NCI-H510A (cell line): Measurements from ENCODE around the gene NSUN2.

Experiments used
- DNase-seq: peaks from one replicate; lab custom pipeline; 2025; lab: John Stamatoyannopoulos, UW

Gene NSUN2

DNA sequence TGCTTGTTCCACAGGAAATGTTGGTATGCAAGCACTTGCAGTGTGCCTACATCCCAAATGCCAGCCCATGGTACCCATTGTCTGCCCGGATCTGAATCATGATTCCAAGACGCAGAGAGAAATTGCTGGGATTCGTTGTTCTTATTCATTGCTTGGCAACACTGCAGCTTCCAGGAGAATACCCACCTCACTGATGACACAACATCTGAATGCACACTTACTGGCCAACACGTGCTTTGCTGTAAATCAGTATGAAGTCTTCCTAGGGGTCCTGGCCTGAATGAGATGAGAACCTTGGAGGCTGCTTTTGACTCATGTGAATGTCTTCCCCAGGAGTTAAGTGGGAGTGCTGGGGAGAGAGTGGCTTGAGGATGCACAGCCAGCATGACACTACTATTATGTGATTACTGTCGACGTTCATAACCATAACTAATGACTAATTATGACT is 12.0 kb upstream of the NSUN2 start:
- DNase-seq: no peak

DNA sequence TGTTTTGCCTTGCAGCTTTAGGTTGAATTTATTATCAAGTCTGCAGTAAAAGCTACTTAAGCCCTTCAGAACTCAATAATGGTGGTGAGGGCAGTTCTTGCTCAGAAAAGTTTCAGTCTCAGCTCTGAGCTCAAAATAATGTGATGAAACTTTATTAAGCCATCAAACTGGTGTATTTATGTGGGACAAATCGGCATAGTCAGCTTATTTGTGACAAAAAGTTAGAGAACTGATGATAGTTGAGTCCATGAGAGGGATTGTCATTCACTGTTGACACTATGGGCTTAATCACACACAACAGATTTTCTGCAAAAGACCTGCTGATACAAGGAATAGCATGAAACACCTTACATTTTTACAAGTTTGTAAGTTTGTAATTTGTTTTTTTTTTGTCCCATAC is 9.8 kb upstream of the NSUN2 start:
- DNase-seq: no peak

DNA sequence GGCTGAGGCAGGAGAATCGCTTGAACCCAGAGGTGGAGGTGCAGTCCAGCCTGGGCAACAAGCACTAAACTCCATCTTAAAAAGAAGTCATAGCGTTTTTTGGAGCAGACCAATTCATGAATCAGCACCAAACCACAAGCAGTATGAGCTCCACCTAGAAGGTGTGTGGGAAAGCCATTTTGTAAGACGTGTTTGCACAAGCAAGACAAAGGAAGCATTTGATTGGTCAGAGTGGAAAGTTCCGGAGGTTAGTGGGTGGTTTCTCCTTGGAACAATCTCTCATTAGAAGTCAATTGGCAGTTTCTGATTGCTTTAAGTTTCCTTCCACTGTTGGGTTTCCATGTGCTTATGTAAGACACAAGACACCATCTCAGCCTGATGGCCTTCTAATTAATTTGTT is 5.4 kb upstream of the NSUN2 start:
- DNase-seq: no peak

DNA sequence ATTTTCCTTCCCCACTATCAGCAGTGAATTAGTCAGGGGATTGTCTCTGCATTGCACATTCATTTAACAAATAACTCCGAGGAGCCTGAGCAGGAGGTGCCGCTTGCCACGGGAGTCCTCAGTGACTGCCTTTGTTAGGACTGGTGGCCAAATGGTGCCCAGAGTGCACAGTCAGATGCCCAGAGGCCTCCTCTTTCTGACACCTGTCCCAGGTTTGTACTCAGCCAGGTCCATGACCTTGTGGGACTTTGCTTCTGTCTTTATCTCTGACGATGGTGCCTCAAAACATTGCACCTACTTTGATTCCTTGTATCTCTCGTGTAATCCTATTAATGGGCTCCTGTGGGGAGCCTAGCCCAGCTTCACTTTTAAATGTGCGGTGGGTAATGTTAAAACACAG is 4.7 kb upstream of the NSUN2 start:
- DNase-seq: no peak

DNA sequence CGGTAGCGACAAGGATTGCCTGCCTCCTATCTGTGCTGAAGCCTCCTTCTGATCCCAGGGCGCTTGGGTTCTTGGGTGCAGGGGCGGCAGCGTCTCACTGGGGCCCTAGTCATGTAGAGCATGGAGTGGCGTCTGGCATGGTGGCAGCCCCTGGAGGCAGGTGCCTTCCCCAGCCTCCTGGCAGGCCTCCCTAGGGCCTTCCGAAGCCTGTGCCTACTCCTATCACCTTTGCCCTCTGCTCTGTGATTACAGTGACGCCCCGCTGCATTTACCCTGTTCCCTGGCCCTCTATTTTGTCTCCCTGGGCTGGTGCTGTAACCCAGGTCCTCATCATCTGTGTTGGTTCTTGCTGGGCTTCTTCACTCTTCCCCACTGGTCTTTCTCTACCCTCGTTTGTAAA is 4.2 kb upstream of the NSUN2 start:
- DNase-seq: no peak

DNA sequence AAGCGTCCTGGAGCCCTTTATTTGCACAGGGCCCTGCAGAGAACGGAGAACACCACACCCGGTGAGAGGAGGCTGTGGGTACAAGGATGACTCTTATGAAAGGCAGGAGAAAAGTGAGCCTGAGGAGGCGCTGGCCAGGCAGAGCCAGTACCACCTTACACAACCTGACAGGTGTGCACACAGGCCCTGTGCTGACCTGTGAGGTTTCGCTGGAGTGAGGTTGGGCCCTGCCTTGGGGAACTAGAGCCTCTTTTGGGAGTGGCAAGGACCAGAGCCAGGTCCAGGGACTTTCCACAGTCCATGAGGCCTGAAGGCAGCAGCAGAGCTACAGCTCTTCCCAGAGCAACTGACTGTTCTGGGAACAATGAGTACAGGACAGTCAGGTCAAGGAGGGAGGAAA is 3.4 kb upstream of the NSUN2 start:
- peak; percentile 74 for DNase-seq

DNA sequence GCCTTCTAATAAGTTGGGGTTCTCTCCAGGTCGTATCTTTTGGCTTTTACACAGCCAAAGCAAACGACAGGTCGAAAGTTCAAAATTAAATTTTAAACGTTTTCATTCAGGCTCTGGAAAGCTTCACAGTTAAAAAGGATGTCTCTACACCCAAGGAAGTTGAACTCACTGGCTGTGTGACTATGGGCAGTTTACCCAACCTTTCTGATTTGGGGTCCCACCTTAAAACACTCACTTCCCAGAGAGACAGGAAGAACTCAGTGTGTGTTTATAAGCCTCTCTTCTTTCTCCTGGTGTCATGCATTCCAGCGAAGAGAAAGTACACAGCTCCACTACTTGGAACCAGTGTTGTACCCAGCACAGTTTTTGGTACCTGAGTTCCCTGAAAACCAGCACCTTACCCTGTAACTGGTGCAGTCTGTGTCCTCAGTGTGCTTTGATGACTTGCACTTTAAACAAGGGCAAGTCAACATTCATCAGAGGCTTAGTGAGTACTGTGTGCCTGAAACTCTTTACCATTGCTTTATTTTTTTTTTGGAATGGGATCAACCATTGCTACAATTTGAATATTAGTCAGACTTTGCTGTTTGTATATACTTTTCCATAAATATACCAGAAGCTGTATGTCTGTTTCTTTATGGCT is 2.1 kb upstream of the NSUN2 start:
- no peak for DNase-seq

DNA sequence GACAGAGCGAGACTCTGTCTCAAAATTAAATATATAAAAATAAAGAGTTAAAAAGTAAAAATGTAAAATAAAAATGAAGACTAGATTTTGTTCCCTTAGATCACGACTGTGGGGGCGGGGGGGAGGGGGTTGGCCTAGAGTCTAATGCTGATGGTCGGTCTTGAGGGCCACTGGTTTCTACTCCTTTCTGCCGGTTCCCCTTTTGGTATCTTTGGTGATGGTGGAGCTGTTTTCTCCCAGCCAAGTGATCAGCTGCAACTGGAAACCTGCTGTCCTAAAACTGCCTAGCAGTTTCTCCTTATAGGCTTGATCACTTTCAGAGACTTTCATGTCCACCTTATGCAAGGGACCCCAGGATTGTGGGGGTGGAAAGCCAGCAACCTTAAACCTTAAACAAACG is 1.5 kb upstream of the NSUN2 start:
- no peak for DNase-seq

DNA sequence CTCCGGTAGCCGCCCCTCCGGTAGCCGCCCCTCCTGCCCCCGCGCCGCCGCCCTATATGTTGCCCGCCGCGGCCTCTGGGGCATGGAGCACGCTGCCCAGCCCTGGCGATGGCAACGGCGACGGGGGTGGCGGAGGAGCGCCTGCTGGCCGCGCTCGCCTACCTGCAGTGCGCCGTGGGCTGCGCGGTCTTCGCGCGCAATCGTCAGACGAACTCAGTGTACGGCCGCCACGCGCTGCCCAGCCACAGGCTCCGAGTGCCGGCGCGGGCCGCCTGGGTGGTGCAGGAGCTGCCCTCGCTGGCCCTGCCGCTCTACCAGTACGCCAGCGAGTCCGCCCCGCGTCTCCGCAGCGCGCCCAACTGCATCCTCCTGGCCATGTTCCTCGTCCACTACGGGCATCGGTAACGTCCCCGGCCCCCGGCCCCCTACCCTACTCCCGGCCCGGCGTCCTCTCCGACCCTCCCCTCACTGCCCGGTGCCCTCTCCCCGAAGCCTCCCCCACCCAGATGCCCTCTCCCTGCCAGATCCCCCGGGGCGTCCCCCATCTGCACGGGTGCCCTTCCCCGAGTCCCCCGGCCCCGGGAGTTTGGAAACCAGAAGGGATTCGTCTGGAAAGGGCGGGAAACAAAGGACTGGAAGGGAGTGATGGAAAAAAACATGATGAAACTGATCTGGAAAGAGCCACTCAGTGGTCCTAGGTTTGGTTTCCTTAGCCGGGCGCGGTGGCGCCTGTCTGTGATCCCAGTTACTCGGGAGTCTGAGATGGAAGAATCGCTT is 813 bp upstream of the NSUN2 start:
- no peak for DNase-seq

DNA sequence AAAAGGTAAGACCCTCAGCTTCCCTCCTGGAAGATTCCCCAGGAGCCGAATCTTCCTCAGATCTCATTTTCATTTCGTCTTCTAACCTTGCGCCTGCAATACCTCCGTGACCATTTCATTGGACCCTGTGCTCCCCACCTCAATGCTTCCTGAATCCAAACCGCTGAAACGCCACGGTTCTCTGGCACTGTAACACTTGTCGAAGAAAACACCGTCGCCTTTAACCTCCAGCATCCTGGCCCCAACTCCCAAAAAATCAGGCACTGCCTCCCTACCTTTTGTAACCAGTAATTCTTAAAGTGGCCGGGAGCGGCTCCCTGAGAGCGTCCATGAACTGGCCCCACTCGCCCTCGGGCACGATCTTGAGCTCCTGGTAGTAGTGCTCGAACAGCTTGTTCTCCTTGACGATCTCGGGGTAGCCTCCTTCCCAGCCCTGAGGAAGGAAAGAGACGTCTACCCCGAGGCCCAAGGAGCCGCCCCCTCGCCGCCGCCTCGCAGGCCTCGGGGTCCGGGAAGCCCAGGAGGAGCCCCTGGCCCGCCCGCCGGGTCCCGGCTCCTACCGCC is 438 bp downstream of the NSUN2 start:
- DNase-seq: no peak

DNA sequence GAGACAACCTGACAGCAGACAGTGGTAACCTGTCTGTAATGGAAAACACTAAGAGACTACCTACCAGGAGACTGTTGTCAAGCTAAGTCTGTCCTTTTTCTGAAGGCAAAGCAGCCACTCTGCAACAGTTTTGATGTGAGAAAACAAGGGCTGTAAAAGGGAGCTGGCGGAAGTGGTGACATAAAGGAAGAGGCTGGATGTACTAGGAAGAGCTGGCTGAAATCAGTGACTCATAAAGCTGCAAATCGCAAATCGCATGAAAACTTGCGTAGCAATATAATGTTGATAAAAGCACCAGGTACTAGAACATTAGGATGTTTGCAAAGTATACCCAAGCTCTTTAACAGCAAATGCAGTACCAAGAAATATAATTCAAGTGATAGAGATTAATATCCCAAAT is 1.4 kb downstream of the NSUN2 start:
- DNase-seq: no peak

DNA sequence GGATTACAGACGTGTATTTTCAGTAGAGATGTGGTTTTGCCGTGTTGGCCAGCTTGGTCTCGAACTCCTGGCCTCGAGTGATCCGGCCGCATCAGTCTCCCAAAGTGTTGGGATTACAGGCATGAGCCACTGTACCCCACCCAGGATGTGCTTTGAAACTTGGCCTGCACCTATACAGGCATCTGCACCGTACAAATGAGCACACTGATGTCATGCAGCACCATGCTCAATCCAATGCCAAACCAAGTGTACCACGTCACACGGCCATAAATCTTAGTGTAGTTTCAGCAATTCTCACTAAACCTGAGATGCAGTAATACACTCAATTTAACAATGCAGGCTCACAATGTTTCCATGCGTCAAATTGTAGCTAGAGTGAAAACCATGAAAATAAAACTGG is 6.3 kb downstream of the NSUN2 start:
- DNase-seq: no peak

DNA sequence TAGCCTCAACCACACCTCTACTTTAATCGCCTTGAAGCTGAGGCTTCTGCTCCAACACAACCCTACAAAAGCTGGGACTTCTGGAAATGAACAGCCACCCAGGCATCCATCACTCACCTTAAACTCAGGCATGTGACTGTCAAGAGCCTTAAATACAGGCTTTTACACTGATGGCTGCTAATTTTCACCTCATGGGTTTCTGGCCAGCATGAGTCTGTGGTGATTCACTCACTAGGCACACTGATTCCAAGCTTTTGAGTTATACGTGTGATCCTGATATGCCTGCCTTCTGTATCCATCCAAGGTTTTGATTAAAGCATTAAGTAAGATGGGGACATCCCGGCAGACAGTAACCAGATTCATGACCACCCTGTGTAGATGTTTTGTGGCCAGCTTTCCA is 8.9 kb downstream of the NSUN2 start:
- no peak for DNase-seq

DNA sequence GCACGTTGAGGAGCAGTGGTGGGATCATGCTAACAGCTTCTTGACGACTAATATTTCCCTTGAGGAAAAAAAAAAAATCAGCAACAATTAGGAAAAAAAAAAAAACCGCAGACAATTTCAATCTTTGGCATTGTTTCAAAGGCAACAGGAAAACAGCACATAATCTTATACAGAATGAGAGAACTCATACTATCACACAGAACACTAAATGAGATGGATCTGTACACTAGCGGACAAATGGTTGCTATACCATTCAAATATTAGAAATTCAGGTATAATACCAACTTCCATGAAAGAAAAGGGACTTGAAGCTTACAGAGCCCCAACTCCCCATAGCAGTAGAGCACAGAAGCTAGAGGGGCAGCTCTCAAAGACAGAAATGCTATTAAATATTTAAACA is 9.6 kb downstream of the NSUN2 start:
- DNase-seq: no peak

DNA sequence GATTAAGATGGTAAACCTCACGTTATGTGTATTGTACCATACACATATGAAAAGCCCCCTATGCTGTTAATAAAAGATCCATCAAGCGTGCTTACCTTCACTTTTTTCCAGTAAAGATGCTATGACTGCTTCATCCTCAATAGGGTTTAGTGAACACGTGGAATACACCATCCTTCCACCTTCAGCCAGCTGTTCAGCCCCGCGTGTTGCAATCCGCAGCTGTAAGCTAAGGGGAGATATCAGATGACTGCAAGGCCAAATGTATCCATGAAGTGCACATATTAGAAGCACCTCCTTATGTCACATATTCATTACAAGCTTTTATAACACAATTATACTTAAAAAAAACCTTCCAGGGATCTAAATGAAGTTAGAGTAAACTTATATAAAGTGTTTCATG is 16.2 kb downstream of the NSUN2 start:
- DNase-seq: no peak

DNA sequence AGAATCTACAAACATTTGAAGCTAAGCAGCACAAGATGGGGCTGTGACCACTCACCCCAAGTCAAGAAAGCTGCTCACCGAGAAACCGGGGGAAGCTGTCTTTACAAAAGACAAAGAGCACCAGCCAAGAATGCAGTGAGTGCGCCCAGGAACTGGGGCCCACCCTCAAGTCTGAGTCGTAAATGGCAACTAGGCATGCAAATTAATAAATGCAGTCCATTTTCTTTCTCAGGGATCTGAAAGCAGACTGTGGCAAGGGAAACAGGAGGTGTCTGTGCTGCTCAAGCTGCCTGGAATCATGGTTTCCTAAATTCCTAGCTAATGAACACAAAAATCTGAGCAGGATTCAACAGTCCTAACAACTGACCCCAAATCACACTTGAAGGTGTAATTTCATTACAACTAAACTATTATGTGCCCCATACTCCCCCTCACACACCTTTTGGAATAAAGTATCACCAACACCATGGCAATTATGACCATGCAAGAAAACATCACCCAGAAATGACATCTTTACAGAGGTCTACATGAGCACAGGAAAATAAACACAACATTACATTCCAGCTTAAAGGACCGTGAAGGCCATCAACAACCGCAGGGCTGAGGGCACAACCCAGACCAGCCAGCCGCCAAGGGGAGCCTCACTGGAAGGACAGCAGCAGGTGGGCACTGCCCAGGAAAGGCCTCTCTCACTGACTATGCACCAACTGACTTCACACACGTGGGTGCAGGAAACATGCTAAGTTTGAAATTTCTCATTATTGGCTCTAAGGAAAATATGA is 17.6 kb downstream of the NSUN2 start:
- DNase-seq: no peak

DNA sequence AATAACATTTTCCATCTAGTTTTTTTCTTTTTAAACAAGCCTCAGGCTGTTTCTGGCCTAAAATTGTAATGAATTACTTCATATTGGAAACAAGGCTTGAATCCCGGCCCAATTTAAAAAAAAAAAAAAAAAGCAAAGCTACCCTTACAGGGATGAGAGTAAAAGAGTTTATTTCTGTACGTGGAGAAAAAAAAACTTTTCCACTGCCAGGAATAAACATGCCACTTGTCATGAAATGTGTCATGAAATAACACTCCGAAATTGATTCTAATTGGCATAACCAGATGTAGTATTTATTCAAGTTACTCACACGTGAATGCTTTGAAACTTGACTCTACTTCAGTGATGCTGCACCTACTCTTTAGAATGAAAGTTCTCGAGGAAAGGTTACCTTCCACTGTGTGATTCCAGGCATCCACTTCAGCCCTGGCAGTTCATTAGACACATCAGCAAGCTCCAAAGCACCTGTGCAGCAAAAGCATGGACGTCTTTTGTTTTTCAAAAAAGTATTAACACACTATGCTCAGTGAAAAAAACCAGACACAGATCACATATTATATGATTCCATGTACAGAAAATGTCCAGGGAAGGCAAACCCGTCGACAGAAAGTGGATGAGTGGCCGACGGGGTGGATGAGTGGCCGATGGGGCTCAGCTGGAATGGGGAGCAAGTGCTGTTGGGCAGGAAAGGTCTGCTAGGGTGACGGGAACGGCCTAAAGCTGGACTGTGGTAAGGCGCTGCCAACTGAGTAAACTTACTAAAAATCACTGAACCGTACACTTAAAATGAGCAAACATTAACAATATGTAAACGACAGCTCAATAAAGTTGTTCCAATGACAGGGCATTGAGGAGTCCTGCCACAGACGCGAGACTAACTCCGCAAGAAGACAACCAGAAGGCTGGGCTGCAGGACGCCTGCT is 21.2 kb downstream of the NSUN2 start:
- DNase-seq: peak; percentile 66

DNA sequence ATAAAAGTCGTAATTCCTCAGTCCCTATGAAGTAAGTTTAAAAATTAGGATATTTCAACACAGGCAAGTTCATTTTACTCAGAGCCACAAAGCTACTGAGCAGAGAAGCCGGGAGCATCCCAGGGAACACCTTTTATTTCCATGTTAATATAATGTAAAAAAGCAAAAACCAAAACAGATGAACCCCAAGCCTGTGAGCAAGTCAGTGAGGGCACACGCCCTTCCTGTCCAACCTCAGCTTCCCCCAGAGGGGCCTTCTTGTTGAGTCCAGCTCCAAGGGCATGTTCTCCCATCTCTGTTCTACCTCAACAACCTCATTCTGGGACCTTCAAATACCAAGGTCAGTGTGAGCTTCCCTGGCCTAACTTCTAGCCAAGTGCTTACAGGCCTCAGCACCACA is 24.8 kb downstream of the NSUN2 start:
- DNase-seq: no peak

DNA sequence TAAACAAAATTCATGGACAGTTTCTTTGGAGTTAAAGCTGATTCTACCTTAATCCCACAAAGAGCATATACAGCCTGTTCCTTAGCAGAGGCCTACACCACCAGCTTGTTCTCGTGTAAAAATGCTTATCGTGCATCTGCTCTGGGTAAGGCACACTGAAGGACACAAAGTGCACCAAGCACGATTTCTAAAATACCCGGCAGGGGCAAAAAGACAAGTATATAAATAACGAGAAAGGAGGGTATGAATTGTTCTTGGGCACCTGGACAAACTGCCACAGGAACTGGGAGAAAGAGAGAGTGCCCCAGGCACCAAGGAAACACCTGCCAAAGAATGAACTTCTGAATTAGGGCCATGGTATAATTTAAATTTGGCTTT is 25.3 kb downstream of the NSUN2 start:
- no peak for DNase-seq

DNA sequence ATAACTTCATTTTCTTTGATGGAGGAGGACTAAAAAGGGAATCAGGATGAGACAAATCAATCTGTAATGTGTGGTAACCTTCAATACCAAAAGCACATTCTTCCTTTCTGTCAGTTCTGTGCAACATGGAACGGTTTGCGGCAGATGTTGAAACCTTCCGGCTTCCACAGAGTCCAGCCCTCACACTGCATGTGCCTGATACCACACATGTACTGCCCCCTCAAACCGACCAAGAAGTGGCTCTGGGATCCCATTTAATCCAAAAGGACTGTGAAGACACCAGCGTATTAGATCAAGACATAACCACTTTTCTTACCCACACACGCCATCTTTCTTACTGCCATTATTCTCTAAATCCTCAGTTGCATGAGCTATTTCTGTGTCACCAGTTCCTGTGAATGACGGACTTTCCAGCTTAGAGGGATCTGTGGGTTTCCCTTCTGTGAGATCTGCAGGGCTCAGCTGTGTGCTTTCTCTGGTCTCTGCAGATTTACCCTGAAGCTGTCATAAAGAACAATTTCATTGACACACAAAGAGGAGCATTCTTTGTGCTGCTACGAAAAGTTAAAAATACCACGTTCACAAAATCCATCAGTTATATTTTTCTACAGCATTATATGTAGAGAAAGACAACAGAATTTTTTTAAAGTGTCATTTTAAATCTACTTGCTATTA is 25.8 kb downstream of the NSUN2 start:
- no peak for DNase-seq

DNA sequence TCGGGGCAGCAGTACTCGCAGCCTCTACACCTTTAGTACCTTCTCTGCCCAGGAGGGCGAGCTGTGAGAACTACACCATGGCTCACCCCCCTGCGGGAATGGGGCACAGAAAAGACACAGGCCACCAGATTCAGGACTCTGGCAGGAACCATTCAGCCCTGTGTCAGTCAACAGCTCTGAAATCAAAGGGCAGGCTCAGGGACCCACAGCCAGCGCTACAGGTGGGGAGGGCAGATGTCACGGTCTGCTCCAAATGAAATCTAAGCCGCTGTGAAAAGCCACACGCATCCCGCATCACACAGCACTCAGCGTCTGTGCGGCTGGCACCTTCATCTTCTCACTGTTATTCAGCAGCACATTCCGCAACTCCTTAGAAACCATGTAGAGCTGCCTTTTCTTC is 27.9 kb downstream of the NSUN2 start:
- no peak for DNase-seq
